Kidney (tissue), 14 donors: Measurements from ENCODE around the gene ADCY10. TPM values are rescaled to one million over a fixed set of nuclear protein-coding genes. Genes with fewer than 3 reads are reported as not detected.

Experiments used
- DNase-seq, 5 donors: peaks; one replicate each; pipeline ENCODE4 v3.0.0-alpha.2; 2013 to 2020
- FAIRE-seq: peaks from 2 replicates; lab custom pipeline; 2012; peaks lifted over from hg19 to GRCh38; lab: Jason Lieb, UNC
- H3K27ac ChIP-seq, 2 donors: one replicate each; pipeline ENCODE4 v1.7.0; 2013; ENCODE audit warnings: low read depth in 2 of 2, low read length in 2 of 2, inconsistent platforms in 1 of 2
- H3K27me3 ChIP-seq: one replicate; pipeline ENCODE4 v1.7.1; 2013; ENCODE audit warnings: low read length, inconsistent platforms; ENCODE audit not compliant: control insufficient read depth, insufficient read depth
- H3K36me3 ChIP-seq, 3 donors: one replicate each; pipeline versions ENCODE4 v1.7.0 to v1.7.1; 2013; ENCODE audit warnings: low read length in 3 of 3, control low read depth in 1 of 3, inconsistent platforms in 1 of 3; ENCODE audit not compliant: insufficient read depth in 3 of 3, control insufficient read depth in 2 of 3
- H3K4me1 ChIP-seq, 3 donors: one replicate each; pipeline versions ENCODE4 v1.7.0 to v1.7.1; 2013; ENCODE audit warnings: low read length in 3 of 3, inconsistent platforms in 1 of 3, low read depth in 1 of 3; ENCODE audit not compliant: control insufficient read depth in 2 of 3, insufficient read depth in 2 of 3
- H3K4me3 ChIP-seq, 3 donors: one replicate each; pipeline versions ENCODE4 v1.7.0 to v1.8.1; 2013; ENCODE audit warnings: low read length in 3 of 3, control low read depth in 1 of 3, inconsistent platforms in 1 of 3
- H3K9ac ChIP-seq, 3 donors: one replicate each; pipeline versions ENCODE4 v1.7.0 to v1.7.1; 2013; ENCODE audit warnings: low read length in 3 of 3, control low read depth in 1 of 3, inconsistent platforms in 1 of 3
- H3K9me3 ChIP-seq, 3 donors: one replicate each; pipeline versions ENCODE4 v1.7.0 to v1.7.1; 2013; ENCODE audit warnings: low read length in 3 of 3, control low read depth in 1 of 3, inconsistent platforms in 1 of 3; ENCODE audit not compliant: control insufficient read depth in 2 of 3, insufficient read depth in 1 of 3
- CTCF ChIP-seq: IDR thresholded peaks from 3 replicates; pipeline ENCODE4 v1.5.1; 2012; ENCODE audit warnings: mild to moderate bottlenecking, moderate library complexity, borderline replicate concordance; ENCODE audit not compliant: insufficient read depth; ENCODE audit errors: extremely low read depth
- intact Hi-C: fragments of 100-400 bp; cut with DNase I; formaldehyde crosslinking; loops from one replicate; pipeline ENCODE4 v1.11.1; 2022
- polyA plus RNA-seq: library from polyadenylated mRNA; stranded (reverse); fragments of 350-450 nt; fragmentation: Illumina TruSeq; extraction: RNeasy Lipid Tissue Mini Kit (QIAGEN cat#74804); gene quantifications from one replicate; pipeline ENCODE4 v1.2.3, GENCODE V29; 2014; ENCODE audit warnings: low read depth, low replicate concordance; ENCODE audit not compliant: insufficient read depth
- total RNA-seq: library from RNA; stranded (reverse); fragmentation: NEBNext Ultra II Directional; extraction: Animal tissue kit (Norgen Biotek cat#: 25700); gene quantifications from one replicate; pipeline ENCODE4 v1.2.1, GENCODE V29; 2021
- donor health status: control.
- donor health status: control.
- donor health status: control.
- donor health status: control.
- donor health status: control.
- donor health status: DM: yes; HTN: yes; CAD: no.
- donor health status: Normal renal cell carcinoma (clear cell type).

The ADCY10 gene
- total and polyA plus RNA-seq, 2 donors from 2014 or later, result 0.22 to 0.28 TPM

GRCh38 chr1:167904652-167905130 lies 9.2 kb downstream of the ADCY10 start:
- TF ChIP-seq CTCF, result no peak
- H3K9ac ChIP-seq, result no peak overlapping the region
- no peak overlapping the region for H3K27ac ChIP-seq
- intact Hi-C loops, result no loop called here
- FAIRE-seq (no peak), DNase-seq (peak in 1 of 5 donors; percentile 16)
- no peaks in the 10 kb centered on the region for H3K36me3 ChIP-seq
- H3K4me3 ChIP-seq, result no peak overlapping the region
- H3K9me3 ChIP-seq, result no peaks in the 10 kb centered on the region
- no peaks in the 10 kb centered on the region for H3K27me3 ChIP-seq
- no peaks in the 10 kb centered on the region for H3K4me1 ChIP-seq

- intact Hi-C loops, result no loop called here
- Histone ChIP-seq H3K4me3 (no peak overlapping the region), H3K36me3 (no peaks in the 10 kb centered on the region), H3K9ac (no peak overlapping the region), H3K27me3 (no peaks in the 10 kb centered on the region), H3K9me3 (no peaks in the 10 kb centered on the region), H3K4me1 (no peaks in the 10 kb centered on the region), H3K27ac (no peak overlapping the region)
- TF ChIP-seq CTCF, result no peak
- FAIRE-seq (no peak), DNase-seq (no peak)
Observed at GRCh38 chr1:167900907-167901306, 13.0 kb downstream of the ADCY10 start.

- FAIRE-seq, result no peak
- intact Hi-C loops, result no loop called here
- TF ChIP-seq CTCF, result no peak
Observed at GRCh38 chr1:167899253-167899681, 14.7 kb downstream of the ADCY10 start.

More at GRCh38 chr1:167899253-167899681, 14.7 kb downstream of the ADCY10 start:
- Histone ChIP-seq H3K27ac (no peak overlapping the region), H3K4me1 (no peaks in the 10 kb centered on the region), H3K4me3 (no peak overlapping the region), H3K36me3 (no peaks in the 10 kb centered on the region), H3K9me3 (no peaks in the 10 kb centered on the region), H3K9ac (no peak overlapping the region), H3K27me3 (no peaks in the 10 kb centered on the region)
- peak in 1 of 5 donors; percentile 9 for DNase-seq
